ENCODE measurements around the gene RBCK1.
A peak's percentile ranks its signal among the peaks of the same experiment; 100 is the strongest.

The RBCK1 gene

DNA sequence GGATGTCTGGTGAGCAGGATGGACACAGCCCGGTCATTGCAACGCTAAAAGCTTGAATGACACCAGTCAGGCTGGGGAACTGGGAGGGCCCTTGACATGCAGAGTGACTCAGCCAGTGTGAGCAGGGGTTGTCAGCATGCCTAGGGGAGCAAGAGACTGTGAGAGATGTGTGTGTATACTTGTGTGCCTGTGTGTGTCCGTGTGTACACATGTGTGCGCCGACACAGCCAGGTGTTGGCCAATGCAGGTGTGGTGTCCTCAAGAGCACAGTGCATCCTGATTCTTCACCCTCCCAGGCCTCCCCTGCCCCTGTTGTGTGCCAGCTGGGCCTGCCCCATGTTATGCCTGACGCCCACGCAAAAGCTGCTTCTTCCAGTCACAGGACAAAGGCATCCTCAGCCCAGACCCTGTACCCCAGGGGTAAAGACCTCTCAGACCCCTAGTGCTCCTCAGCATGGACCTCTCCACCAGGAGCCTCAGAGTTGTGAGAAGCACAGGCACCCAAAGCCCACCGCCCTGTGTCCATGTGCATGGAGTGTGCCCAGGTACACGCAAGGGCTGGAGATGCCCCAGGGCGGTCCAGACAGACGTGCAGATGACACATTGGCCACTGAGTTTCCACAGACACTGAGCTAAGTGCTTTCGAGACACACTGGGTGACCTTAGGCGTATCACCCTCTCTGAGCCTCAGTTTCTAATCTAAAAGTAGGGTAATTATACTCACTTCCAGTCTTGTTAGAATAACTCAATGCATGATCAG is 44.6 kb upstream of the RBCK1 start:
- H3K36me3 ChIP-seq (ENCODE audit: low read depth) = no peaks in the 10 kb centered on the region
- ATAC-seq (ENCODE audit: low read depth) (peak; percentile 63), DNase-seq (ENCODE audit: low spot score) (no peak)
- no peaks in the 10 kb centered on the region for H3K27me3 ChIP-seq (ENCODE audit: insufficient read depth, poor library complexity, severe bottlenecking)
- H3K4me1 ChIP-seq (ENCODE audit: insufficient read depth, poor library complexity, severe bottlenecking) = peaks cover 42% of the 10 kb centered on the region
- no peaks in the 10 kb centered on the region for H3K9me3 ChIP-seq (ENCODE audit: severe bottlenecking)
- H3K4me3 ChIP-seq (ENCODE audit: severe bottlenecking) = no peak overlapping the region
- TF ChIP-seq, protein P1, sequence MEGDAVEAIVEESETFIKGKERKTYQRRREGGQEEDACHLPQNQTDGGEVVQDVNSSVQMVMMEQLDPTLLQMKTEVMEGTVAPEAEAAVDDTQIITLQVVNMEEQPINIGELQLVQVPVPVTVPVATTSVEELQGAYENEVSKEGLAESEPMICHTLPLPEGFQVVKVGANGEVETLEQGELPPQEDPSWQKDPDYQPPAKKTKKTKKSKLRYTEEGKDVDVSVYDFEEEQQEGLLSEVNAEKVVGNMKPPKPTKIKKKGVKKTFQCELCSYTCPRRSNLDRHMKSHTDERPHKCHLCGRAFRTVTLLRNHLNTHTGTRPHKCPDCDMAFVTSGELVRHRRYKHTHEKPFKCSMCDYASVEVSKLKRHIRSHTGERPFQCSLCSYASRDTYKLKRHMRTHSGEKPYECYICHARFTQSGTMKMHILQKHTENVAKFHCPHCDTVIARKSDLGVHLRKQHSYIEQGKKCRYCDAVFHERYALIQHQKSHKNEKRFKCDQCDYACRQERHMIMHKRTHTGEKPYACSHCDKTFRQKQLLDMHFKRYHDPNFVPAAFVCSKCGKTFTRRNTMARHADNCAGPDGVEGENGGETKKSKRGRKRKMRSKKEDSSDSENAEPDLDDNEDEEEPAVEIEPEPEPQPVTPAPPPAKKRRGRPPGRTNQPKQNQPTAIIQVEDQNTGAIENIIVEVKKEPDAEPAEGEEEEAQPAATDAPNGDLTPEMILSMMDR (IDR thresholded peaks at IDR 0.05; ENCODE audit: poor library complexity, severe bottlenecking) = no peak
- peak overlapping the region; percentile 83 for H3K27ac ChIP-seq (ENCODE audit: poor library complexity, severe bottlenecking)

DNA sequence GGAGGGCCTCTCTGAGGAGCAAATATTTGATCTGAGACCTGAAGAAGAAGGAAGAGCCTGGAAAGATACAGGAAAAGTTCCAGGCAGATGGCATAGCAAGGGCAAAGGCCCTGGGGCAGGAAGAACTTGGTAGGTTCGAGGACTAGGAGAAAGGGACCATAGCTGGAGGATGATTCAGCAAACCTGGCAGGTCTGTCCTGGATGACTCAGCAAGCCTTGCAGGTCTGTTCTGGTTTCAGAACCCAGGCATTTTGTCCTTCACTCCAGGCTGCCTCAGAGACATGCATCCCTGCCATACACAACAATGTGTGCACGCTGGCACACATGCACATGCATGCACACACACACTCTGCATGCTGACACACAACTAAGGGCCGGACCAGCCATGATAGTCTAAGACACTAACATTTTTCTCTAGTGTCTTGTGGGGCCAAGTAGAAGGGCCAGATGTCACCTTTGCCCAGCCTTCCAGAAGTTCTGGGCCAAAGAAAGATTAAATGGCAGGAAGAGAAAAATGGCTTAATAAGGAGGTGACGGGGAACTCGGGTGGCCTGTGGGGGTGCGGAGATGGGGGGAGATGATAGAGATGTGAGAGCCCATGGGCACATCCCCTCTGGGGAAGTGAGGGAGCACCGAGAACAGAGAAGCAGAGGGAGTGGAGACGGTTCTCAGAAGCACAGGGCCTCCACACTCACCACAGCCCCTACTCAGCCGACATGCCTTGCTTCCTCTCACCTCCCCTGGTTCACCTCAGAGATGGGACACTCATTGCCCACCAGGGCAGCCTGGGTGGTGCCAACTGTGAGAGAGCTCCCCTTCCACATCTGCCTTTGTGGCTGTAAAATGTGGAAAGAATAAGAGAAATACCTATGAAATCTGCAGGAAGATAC is 42.9 kb upstream of the RBCK1 start:
- Histone ChIP-seq H3K36me3 (ENCODE audit: low read depth) (no peaks in the 10 kb centered on the region), H3K4me1 (ENCODE audit: insufficient read depth, poor library complexity, severe bottlenecking) (peaks cover 56% of the 10 kb centered on the region), H3K27me3 (ENCODE audit: insufficient read depth, poor library complexity, severe bottlenecking) (no peaks in the 10 kb centered on the region), H3K27ac (ENCODE audit: poor library complexity, severe bottlenecking) (peak overlapping the region; percentile 83), H3K9me3 (ENCODE audit: severe bottlenecking) (no peaks in the 10 kb centered on the region), H3K4me3 (ENCODE audit: severe bottlenecking) (no peak overlapping the region)
- DNase-seq (ENCODE audit: low spot score) (peak; percentile 80), ATAC-seq (ENCODE audit: low read depth) (peak; percentile 34)
- TF ChIP-seq, protein P1 (IDR thresholded peaks at IDR 0.05; ENCODE audit: poor library complexity, severe bottlenecking) = no peak

DNA sequence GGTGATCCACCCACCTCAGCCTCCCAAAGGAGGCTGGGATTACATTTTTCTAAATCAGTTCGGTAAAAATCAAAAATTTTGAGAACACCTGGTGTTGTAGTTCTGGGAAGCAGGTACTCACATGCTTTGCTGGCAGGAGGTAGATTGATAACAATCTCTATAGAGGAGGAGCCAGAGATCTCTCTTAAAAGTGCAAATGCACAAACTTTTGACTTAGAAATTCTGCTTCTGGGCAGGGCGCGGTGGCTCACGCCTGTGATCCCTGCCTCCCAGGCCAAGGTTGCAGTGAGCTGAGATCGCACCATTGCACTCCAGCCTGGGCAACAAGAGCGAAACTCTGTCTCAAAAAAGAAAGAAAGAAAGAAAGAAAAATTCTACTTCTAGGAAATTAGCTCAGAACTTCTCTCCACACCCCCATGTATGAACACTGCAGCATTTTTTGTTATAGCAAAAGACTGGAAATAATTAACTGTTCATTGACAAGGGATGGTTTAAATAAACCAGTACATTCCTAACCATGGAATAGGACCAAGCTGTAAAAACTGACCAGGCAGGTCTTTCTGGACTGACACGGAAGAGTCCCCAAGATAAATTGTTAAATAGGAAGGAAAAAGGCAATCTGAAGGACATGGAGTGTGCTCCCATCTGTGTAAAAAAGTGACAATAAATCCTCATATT is 41.9 kb upstream of the RBCK1 start:
- H3K27me3 ChIP-seq (ENCODE audit: insufficient read depth, poor library complexity, severe bottlenecking) = no peaks in the 10 kb centered on the region
- H3K4me1 ChIP-seq (ENCODE audit: insufficient read depth, poor library complexity, severe bottlenecking) = peaks cover 67% of the 10 kb centered on the region
- ATAC-seq (ENCODE audit: low read depth) (peak; percentile 20; the same call in 2 of the 3 replicates), DNase-seq (ENCODE audit: low spot score) (no peak)
- H3K27ac ChIP-seq (ENCODE audit: poor library complexity, severe bottlenecking) = peak overlapping the region; percentile 83
- no peaks in the 10 kb centered on the region for H3K36me3 ChIP-seq (ENCODE audit: low read depth)
- H3K4me3 ChIP-seq (ENCODE audit: severe bottlenecking) = no peak overlapping the region
- TF ChIP-seq, protein P1 (IDR thresholded peaks at IDR 0.05; ENCODE audit: poor library complexity, severe bottlenecking) = no peak
- no peaks in the 10 kb centered on the region for H3K9me3 ChIP-seq (ENCODE audit: severe bottlenecking)

DNA sequence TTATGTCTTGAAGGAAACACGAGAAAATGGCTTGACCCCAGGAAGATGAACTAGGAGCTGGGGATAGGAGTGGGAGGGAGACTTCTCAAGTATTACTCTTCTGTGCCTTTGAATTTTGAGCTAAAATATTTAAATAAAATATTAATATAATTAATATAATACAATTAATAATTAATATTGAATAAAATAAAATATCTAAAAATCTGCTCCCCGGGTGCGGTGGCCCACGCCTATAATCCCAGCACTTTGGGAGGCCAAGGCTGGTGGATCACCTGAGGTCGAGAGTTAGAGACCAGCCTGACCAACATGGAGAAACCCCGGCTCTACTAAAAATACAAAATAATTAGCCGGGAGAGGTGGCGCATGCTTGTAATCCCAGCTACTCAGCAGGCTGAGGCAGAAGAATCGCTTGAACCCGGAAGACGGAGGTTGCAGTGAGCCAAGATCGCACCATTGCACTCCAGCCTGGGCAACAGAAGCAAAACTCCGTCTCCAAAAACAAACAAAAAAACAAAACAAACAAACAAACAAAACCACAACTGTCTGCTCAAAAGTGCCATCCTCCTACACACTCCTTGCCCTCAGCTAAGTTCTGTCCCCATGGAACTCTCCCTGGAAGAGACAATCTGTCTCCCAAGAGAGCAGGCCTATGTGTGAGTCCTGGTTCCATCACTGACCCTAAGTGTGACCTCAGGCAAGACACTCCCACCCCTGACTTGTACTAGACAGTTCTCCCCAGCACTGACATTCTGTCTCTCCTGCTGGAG is 41.2 kb upstream of the RBCK1 start:
- DNase-seq (ENCODE audit: low spot score) = no peak
- TF ChIP-seq, protein P1 (IDR thresholded peaks at IDR 0.05; ENCODE audit: poor library complexity, severe bottlenecking) = no peak
- ATAC-seq (ENCODE audit: low read depth) = no peak
- H3K27ac ChIP-seq (ENCODE audit: poor library complexity, severe bottlenecking) = peak overlapping the region; percentile 83
- no peaks in the 10 kb centered on the region for H3K27me3 ChIP-seq (ENCODE audit: insufficient read depth, poor library complexity, severe bottlenecking)
- peaks cover 74% of the 10 kb centered on the region for H3K4me1 ChIP-seq (ENCODE audit: insufficient read depth, poor library complexity, severe bottlenecking)
- H3K4me3 ChIP-seq (ENCODE audit: severe bottlenecking) = no peak overlapping the region
- H3K36me3 ChIP-seq (ENCODE audit: low read depth) = no peaks in the 10 kb centered on the region
- H3K9me3 ChIP-seq (ENCODE audit: severe bottlenecking) = no peaks in the 10 kb centered on the region

Data from RWPE2 (cell line).